HepG2 (cell line): Measurements from ENCODE around the gene VAPB. TPM values are rescaled to one million over a fixed set of nuclear protein-coding genes. Genes with fewer than 3 reads are reported as not detected.

Experiments
- BRCA1 ChIP-seq: sonication (generic); formaldehyde crosslinking; IDR thresholded peaks from 2 replicates; pipeline ENCODE4 v1.4.0; 2020; ENCODE audit warnings: missing genetic modification reagents
- CHCHD3 ChIP-seq: sonication (generic); formaldehyde crosslinking; IDR thresholded peaks from 2 replicates; pipeline ENCODE4 v1.8.0; 2022; ENCODE audit warnings: mild to moderate bottlenecking, missing genetic modification reagents, moderate library complexity
- CSRNP1 ChIP-seq: sonication (generic); formaldehyde crosslinking; IDR thresholded peaks from 2 replicates; pipeline ENCODE4 v1.8.1; 2023; ENCODE audit warnings: mild to moderate bottlenecking, missing genetic modification reagents
- CTCF ChIP-seq: sonication (generic); formaldehyde crosslinking; IDR thresholded peaks from 2 replicates; pipeline ENCODE4 v1.5.0; 2020; ENCODE audit warnings: mild to moderate bottlenecking, missing genetic modification reagents, moderate library complexity
- FOXC1 ChIP-seq: sonication (generic); formaldehyde crosslinking; IDR thresholded peaks from 2 replicates; pipeline ENCODE4 v1.8.0; 2022; ENCODE audit warnings: mild to moderate bottlenecking, missing genetic modification reagents, borderline replicate concordance
- HNRNPLL ChIP-seq: fragments of 200-400 bp; formaldehyde crosslinking; IDR thresholded peaks from 2 replicates; pipeline ENCODE4 v1.6.1; 2017; ENCODE audit warnings: mild to moderate bottlenecking, low read depth, low read length; ENCODE audit not compliant: poor library complexity, severe bottlenecking
- HOMEZ ChIP-seq: IDR thresholded peaks from 2 replicates; pipeline ENCODE4 v1.6.1; 2016; ENCODE audit warnings: low read depth
- KAT8 ChIP-seq: IDR thresholded peaks from 2 replicates; pipeline ENCODE4 v1.6.1; 2016; ENCODE audit warnings: missing genetic modification reagents, missing compliant biosample characterization
- MYPOP ChIP-seq: sonication (generic); formaldehyde crosslinking; IDR thresholded peaks from 2 replicates; pipeline ENCODE4 v1.8.1; 2023; ENCODE audit warnings: mild to moderate bottlenecking, moderate library complexity, missing genetic modification reagents
- NKX3-1 ChIP-seq: sonication (generic); formaldehyde crosslinking; IDR thresholded peaks from 2 replicates; pipeline ENCODE4 v1.5.0; 2020; ENCODE audit warnings: missing genetic modification reagents
- RFXAP ChIP-seq: sonication (generic); formaldehyde crosslinking; IDR thresholded peaks from 2 replicates; pipeline ENCODE4 v1.4.0; 2020; ENCODE audit warnings: missing genetic modification reagents, borderline replicate concordance
- SAP130 ChIP-seq: IDR thresholded peaks from 2 replicates; pipeline ENCODE4 v1.6.1; 2016; ENCODE audit warnings: low read depth
- TARDBP ChIP-seq: sonication (generic); formaldehyde crosslinking; IDR thresholded peaks from 2 replicates; pipeline ENCODE4 v1.8.0; 2022; ENCODE audit warnings: mild to moderate bottlenecking, missing genetic modification reagents
- TFDP1 ChIP-seq: IDR thresholded peaks from 2 replicates; pipeline ENCODE4 v1.6.1; 2016; ENCODE audit warnings: missing compliant biosample characterization, missing genetic modification reagents, borderline replicate concordance
- YY1 ChIP-seq: IDR thresholded peaks from 2 replicates; pipeline ENCODE4 v1.6.1; 2011; ENCODE audit warnings: low read length, low read depth, moderate library complexity, mild to moderate bottlenecking; ENCODE audit not compliant: insufficient read depth, insufficient replicate concordance
- ZBTB10 ChIP-seq: sonication (generic); formaldehyde crosslinking; IDR thresholded peaks from 2 replicates; pipeline ENCODE4 v1.4.0; 2020; ENCODE audit warnings: missing genetic modification reagents, borderline replicate concordance
- ZFP1 ChIP-seq: IDR thresholded peaks from 2 replicates; pipeline ENCODE4 v1.6.1; 2016
- ZNF350 ChIP-seq: sonication (generic); formaldehyde crosslinking; IDR thresholded peaks from 2 replicates; pipeline ENCODE4 v1.4.0; 2020; ENCODE audit warnings: mild to moderate bottlenecking, low read depth, missing genetic modification reagents, borderline replicate concordance
- ZSCAN31 ChIP-seq: sonication (generic); formaldehyde crosslinking; IDR thresholded peaks from 2 replicates; pipeline ENCODE4 v1.5.0; 2020; ENCODE audit warnings: low read depth, mild to moderate bottlenecking, missing genetic modification reagents
- polyA plus RNA-seq, 8 experiments: library from polyadenylated mRNA; depleted of rRNA in 3 of 8; stranded (reverse) in 7 of 8; unstranded in 1 of 8; fragments of >200 nt; fragmentation: Illumina TruSeq in 4 of 8; extraction: Trizol in 4 of 8; gene quantifications; 2 replicates each; pipeline versions ENCODE4 v1.2.1 to v1.2.3, GENCODE V29; 2011 to 2016; ENCODE audit warnings: low read depth in 4 of 8, missing spikeins in 1 of 8, mixed read lengths in 1 of 8; ENCODE audit not compliant: insufficient read depth in 1 of 8
- total RNA-seq, 5 experiments: library from RNA; depleted of rRNA; stranded (reverse); fragments of >200 nt; fragmentation: Illumina TruSeq; extraction: Trizol; gene quantifications; 2 replicates each; pipeline ENCODE4 v1.2.3, GENCODE V29; 2016; ENCODE audit warnings: low read depth in 1 of 5

The VAPB gene
- total and polyA plus RNA-seq, 2 of the 13 experiments (the other 11 are each of a cell fraction or from before 2014, with no cell fraction given): 18.6 to 48.5 TPM

- TF ChIP-seq SAP130 (CRISPR knock-in tag) (peak; percentile 95), CHCHD3 (CRISPR knock-in tag) (no peak), HNRNPLL (peak; percentile 95), FOXC1 (CRISPR knock-in tag) (no peak; the same call in 1 of the 2 replicates), YY1 (no peak), KAT8 (CRISPR knock-in tag) (peak; percentile 75), BRCA1 (no peak), ZNF350 (CRISPR knock-in tag) (peak; percentile 45), TARDBP (CRISPR knock-in tag) (peak; percentile 88), CTCF (peak; percentile 28; the same call in 1 of the 2 replicates), HOMEZ (CRISPR knock-in tag) (peak; percentile 14; the same call in 1 of the 2 replicates), CSRNP1 (CRISPR knock-in tag) (peak; percentile 96; the same call in 1 of the 2 replicates), ZFP1 (CRISPR knock-in tag) (no peak), NKX3-1 (peak; percentile 83; the same call in 1 of the 2 replicates), RFXAP (CRISPR knock-in tag) (peak; percentile 54; the same call in 1 of the 2 replicates), MYPOP (peak; percentile 96), ZBTB10 (CRISPR knock-in tag) (no peak), TFDP1 (CRISPR knock-in tag) (peak; percentile 98), ZSCAN31 (CRISPR knock-in tag) (peak; percentile 81)
These were observed at the start of gene VAPB (continued) for GRCh38 chr20:58388882-58389323.
